COLO668 (cell line): Measurements from ENCODE around the gene ENTR1.

ENCODE experiments used
- DNase-seq: peaks from one replicate; lab custom pipeline; 2025; ENCODE audit not compliant: unreplicated experiment; lab: John Stamatoyannopoulos, UW

Gene ENTR1

GRCh38 chr9:136363106-136363948, 47.1 kb downstream of the ENTR1 start, which contains the start of gene DNLZ:
TSS of gene DNLZ (minus strand) at chr9:136363744. CDS start at chr9:136363714, 30 bp downstream.
- DNase-seq = peak; percentile 94

GRCh38 chr9:136362450-136362784, 48.0 kb downstream of the ENTR1 start:
- DNase-seq = no peak

GRCh38 chr9:136361754-136362449, 48.5 kb downstream of the ENTR1 start:
- no peak for DNase-seq

GRCh38 chr9:136361047-136361753, 49.2 kb downstream of the ENTR1 start:
- no peak for DNase-seq

- DNase-seq = no peak
Observed at GRCh38 chr9:136359774-136360718, 50.4 kb downstream of the ENTR1 start.

GRCh38 chr9:136358888-136359287, 51.5 kb downstream of the ENTR1 start:
- no peak for DNase-seq

- no peak for DNase-seq
Observed at GRCh38 chr9:136358016-136358415, 52.4 kb downstream of the ENTR1 start.

- no peak for DNase-seq
Observed at GRCh38 chr9:136357202-136357725, 53.1 kb downstream of the ENTR1 start.

GRCh38 chr9:136355616-136356557, 54.5 kb downstream of the ENTR1 start:
- no peak for DNase-seq

GRCh38 chr9:136354592-136355085, 55.8 kb downstream of the ENTR1 start:
- DNase-seq = no peak

GRCh38 chr9:136353757-136354488, 56.5 kb downstream of the ENTR1 start:
- no peak for DNase-seq

- DNase-seq = no peak
Observed at GRCh38 chr9:136353088-136353487, 57.3 kb downstream of the ENTR1 start.

GRCh38 chr9:136352682-136353081, 57.7 kb downstream of the ENTR1 start:
- DNase-seq = peak; percentile 43
